HUDEP-2 (cell line): ENCODE data around the gene SIK3.

Experiments used
- DNase-seq, 76 experiments: peaks; one replicate each; lab custom pipeline; 2025; ENCODE audit not compliant: unreplicated experiment in 76 of 76; lab: John Stamatoyannopoulos, UW

The SIK3 gene

DNA sequence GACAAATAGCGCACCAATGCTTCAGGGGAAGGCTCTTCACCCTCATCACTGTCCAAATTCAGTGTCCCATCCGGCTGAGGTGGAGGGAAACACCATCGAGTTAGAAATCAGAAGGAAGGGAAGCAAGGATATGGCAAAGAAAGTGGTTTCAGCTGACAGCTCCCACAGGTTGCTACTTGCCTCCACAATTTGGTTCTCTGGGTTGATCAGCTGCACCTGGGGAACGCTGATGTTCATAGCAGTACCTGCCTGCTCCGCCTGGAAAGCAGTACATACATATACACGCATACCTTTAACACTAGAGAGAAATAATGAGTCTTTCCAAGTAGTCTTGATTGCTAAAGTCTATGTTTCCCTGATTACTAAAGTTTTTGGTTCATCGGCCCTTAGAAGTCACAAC, 223.0 kb downstream of the SIK3 start:
- DNase-seq: no peak

DNA sequence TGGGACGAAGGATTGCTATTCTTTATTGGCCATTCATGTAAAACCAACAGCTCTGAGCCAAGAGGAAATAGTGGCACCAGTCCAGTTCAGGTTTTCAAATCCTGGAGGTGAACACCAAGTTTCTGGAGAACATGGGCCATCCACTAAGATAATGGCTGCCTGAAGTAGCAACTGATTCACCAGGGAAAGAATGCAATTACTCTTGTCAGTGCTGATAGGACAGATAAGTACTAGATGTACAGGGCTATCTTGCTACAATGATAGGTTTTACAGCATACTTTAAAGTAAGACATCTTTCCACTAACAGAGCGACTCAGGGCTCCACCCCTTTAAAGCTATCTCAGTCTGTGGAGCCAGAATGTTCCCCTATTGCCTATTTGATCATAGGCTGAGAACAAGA, 224.0 kb downstream of the SIK3 start:
- peak in 7 of 76 experiments; percentile 2 to 36 (median 21) for DNase-seq

DNA sequence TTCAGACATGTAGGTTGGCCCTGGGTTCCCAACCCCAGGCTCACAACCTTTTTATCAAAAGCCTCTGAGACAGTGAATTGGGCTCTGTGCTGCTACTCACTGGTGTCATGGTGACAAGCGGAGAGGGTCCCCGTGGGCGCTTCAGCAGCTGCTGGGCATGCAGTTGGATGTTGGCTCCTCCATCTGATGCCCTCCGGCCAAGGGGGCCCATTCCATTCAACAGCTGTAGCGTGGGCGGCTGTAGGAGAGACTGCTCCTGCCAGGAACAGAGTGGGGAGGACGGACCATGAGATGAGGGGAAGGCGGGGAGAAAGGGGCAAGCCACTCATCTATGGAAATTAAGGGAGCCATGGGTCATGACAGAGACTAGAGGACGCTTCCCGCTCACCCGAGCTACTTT, 224.8 kb downstream of the SIK3 start:
- DNase-seq: no peak

DNA sequence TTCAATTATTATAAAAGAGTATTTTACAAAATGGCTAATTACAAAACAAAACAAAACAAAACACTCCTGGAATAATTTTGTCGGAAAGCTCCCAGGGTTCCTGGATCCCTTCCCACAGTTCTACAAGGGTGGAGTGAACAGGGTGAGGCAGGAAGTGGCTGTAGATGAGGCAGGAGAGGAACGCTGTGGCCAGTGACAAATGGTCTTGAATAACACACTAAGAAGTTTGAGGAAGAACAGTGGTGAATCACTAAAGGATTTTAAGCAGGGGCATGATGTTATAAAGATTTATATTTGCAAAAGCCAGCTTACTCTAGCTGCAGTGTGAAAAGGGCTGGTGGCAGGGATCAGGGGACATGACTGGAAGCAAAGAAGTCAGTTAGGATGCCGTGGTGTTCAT, 227.0 kb downstream of the SIK3 start:
- no peak for DNase-seq

DNA sequence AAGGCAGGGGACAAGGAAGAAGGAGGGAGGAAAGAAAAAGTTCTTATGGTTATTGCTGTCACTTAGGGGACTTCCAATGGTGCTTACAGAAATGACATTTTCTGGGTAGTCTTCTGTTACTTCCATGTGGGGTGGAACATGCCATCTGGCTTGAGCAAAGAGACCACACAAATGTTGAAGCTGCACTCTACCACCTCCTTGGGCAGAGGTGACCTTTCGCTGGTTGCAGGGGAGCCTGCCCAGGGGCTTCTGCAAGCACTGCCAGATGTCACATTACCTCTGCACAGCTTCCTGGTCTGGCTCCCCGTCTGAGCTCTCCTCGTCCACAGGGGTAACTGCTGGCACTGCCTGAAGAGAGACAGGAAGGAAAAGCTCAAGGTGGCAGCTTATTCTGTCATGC, 228.2 kb downstream of the SIK3 start:
- DNase-seq: no peak

DNA sequence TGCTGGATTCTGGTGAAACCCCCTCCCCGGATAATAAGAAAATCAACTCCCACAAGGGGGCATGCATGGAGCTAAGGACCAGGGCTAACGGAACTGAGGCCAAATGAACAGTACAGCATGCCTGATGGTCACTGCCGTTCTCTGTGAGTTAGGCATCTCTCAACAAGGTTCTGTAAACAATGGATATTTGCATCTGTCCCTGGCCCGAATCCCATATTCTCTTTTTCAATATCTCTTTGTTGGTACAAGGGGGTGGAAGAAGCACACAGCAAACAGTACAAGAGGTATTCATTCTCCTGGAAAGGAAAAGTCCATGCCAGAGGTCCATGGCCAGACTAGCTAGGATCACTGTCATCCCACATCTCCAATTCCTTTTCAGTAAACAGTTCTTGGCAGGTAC, 228.6 kb downstream of the SIK3 start:
- no peak for DNase-seq

DNA sequence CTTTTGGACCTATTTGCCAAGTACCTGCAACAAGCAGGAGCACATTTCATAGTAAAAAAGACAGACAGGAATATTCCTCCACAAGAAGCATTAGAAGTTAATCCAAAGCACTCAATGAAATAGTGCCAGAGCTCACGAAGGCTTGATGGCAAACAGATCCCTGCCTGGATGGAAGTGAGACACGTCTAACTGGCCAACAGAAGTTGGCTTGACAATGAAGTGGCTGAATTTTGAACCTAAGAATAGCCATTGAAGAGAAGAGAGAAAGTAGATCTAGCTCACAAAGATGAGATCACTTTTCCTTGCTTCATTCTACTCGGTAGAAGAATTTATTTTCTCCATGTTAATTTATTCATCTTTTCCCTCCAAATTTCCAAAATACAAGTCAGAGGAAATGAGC, 230.2 kb downstream of the SIK3 start:
- no peak for DNase-seq

DNA sequence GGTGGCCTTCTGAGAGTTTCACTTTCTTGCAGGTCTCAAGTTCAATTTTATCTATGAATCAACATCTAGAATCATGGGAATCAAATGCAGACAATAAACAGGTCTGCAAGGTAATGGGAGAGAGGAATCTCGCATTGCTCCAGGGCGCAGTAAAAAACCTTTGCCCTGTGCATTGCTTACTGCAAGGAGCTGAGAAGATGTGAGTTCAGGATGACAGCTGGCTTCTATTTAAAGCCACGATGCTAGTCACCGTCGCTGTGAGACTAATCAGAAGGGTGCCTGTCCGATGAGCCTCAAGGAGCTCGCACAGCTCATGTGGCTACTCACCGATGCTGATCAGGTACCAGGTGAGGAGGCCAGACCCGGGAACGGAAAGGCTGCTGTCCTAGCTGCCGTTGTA, 230.6 kb downstream of the SIK3 start:
- DNase-seq: no peak

DNA sequence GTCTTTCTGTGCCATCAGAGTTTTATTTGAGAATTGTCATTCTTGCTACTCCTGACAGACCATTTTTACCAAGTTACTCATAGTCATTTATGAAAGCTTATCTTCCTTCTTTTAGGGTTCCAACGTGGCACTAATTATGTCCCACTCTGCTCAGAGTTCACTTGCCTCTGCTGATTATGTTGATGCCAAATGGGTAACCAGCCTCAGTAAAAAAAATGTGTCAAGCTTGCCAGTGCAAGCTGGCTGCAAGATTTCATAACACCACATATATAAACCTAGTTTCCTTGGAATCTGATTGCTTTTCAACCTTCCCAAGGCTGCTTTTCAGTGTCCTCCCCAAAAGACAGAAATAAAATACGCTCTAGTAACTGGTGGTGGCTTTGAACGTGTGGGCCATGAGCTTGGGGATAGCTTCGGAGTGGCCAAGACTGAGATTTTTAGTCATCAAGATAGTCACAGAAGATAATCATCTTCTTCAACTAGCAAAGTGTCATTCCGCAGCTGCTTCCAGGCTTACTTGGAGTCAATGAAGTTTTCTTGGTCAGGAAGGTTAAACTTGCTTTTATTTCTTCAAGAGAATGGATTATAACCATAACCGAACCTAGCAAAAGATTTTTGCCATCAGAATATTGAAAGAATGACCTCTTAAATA, 231.3 kb downstream of the SIK3 start:
- no peak for DNase-seq

DNA sequence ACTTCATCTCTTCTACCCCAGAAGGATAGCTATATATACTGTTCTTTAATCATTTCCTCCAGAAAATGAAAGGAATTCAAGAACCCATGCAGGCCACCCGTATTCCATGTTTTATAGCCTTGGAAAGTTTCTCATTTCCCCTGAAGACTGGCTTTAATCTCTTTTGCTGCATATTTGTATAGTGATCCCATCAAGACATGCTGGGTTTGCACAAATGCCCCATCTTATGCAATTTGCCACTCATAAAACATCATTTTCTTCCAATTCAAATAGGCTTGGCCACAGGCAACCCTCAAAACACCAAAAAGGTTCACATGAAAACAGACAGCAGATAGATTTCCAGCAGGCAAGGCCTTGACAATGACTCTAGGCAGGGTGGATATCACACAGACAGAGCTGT, 232.5 kb downstream of the SIK3 start:
- no peak for DNase-seq

DNA sequence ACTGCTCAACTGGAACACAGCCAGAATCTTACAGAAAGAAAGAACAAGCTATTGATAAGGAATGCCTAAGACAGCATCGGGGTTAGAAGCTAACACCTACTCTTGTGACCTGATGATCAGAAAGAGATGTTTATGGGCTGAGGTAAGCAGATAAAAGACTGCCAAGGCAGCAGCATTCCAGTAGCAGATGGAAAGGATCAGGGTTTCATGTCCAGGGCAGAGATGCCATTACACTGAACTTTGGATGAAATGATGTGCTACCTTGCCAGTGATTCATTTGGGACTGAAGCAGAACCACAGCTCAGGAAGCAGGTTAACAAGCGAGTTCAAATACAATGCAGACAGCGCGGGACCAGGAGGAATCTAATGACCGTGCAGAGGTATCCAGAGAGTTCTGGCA, 233.7 kb downstream of the SIK3 start:
- no peak for DNase-seq

DNA sequence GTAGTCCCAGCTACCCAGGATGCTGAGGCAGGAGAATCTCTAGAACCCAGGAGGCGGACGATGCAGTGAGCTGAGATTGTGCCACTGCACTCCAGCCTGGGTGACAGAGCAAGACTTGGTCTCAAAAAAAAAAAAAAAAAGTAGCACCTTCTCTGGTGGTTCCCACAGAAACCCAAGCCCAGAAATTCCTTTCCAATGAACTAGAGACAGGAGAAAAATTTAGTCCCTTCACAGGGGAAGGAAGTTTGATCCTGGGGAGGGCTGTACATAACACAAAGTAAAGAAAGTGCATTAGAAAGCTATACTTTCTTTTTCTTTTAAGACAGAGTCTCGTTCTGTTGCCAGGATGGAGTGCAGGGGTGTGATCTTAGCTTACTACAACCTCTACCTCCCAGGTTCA, 235.3 kb downstream of the SIK3 start:
- no peak for DNase-seq

DNA sequence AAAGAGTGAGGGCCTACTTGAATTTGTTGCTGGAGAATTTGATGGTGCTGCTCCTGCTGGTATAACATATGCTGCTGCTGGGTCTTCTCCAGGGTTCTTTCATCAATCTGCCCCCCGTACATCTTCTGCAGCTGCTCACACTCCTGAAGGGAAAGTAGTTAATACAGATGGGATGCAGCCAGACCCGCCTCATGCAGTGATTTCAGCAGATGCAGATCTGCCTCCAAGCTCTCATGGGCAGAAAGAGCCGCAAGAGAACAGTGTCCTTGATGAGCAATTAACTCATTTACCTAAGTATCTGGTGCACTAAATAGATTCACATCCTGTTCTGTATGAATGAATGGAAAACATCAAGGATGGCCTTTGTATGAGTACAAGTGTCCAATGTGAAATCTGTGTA, 236.0 kb downstream of the SIK3 start:
- DNase-seq: no peak

DNA sequence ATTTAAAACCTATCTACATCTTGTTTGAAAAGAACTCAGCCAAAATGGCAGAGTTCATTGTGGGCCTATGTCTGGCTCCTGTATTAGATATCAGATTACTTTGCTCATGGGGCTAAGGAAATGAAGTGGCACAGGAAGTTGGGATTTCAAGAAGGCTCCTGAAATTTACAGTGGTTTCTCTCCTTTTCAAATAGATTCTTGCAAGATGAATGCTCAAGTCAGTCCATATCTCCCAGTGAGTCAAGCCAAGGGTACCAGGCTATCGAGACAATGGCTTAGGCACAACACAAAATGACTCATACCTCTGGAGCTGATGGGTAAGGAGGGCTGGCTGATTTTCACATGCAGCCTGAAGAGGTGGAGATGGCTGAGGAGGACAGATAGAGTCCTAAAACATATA, 236.7 kb downstream of the SIK3 start:
- peak in 10 of 76 experiments; percentile 5 to 38 (median 19) for DNase-seq

DNA sequence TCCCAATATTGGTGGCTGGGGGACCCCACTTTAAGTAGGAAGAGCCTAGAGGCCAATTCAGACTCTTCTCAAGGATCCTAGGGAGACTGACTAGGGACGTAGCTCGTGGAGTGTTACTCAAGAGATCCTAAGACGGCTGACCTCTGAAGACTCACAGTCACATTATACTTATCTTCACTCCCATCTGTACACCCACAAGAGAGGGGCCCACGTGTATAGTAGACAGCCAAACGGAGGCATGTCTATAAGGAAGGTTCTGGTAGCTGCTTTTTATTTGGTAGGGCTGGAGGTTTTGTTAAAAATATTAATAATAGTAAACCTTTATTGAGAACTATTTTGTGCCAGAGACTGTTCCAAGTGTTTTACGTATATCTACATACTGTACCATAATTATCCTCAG, 237.9 kb downstream of the SIK3 start:
- DNase-seq: peak in 13 of 76 experiments; percentile 4 to 66 (median 19)

DNA sequence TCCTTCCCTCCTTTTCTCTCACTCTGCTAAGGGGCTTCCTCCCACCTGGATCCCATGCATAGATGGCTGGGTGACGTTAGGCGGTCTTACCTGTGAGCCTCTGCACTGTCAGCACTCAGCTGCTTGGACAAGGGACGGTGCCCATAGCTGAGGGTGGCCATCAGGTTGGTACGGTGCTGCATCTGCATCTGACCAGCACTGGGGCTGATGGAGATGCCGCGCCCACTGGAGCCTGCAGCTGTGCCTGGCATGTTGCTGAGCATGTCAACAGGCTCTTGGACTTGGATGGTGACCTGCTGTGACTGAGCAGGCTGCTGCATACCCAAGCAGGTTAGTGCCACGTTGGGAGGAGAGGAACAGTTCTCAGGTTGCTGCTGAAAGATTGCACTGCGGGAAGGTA, 239.1 kb downstream of the SIK3 start:
- DNase-seq: no peak

DNA sequence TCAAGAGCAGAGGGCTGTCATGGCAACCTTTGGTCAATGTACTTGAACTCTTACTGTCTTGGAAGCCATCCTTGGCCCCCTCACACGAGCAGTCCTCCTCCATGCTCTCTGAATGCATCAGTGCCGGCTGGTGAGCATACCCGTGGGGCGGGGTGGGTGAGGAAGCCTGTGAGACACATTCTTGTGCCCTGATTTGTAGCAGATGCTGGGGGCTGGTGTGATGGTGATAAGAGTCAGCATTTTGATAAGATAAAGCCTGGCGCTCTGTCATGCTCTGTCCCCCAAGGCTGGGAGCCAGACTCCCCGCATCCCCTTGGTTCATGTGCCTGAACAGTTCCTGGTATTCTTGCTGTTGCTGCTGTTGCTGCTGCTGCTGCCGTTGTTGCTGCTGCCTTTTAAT, 240.3 kb downstream of the SIK3 start:
- DNase-seq: peak in 6 of 76 experiments; percentile 3 to 22 (median 8)

DNA sequence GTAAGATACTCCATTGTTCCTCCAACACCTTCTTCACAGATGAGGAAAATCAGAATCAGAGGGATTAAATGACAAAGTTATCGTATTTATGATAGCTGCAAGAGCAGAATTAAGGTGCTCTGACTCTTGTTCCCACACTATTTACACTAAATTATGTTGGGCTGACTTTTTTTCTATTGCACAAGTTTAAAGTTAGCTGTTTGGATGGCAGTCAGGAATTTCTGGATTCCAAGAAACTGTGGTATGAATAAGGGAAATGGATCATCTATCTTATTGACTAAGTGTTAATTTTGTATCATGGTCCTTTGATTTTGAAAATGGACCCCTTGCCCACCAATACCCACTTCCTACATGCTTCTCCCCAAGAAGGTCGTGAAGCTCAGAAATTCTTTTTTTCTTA, 240.9 kb downstream of the SIK3 start:
- DNase-seq: no peak

DNA sequence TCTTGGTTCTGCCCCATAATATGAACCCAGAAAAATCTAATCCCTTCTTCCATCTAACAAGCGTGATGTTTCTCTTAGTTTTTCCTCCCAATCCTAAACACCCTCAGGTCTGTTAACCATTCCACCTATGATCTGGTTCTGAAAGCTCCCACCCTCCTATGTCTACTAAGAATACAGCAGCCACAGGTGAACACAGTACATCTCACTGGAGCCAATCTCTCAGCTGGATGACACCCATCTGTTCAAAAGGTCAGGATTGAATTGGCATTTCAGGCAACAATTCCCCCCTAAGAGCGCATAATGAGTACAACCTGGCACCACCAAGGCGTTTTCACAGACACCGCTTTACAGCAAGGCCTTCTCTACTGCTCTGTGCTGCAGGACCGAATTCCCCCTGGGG, 241.8 kb downstream of the SIK3 start:
- DNase-seq: no peak

DNA sequence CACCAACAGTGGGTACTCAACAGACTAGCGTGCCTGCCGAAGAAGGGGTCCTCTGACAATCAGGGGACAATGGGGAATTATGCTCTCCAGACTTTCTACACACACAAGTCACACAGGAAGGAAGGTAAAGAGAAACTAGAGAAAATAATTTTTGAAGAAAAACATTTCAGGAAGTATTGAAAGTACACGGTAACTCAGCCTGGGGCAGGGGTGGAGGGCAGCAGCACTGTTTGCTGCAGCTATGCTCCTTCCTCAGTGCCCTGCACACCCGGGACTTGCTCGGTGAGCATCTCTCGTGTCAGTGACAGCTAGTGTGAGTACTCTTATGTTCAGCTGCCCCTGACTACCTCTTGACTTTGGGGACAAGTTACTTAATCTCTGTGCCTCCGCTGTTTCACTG, 242.8 kb downstream of the SIK3 start:
- no peak for DNase-seq

DNA sequence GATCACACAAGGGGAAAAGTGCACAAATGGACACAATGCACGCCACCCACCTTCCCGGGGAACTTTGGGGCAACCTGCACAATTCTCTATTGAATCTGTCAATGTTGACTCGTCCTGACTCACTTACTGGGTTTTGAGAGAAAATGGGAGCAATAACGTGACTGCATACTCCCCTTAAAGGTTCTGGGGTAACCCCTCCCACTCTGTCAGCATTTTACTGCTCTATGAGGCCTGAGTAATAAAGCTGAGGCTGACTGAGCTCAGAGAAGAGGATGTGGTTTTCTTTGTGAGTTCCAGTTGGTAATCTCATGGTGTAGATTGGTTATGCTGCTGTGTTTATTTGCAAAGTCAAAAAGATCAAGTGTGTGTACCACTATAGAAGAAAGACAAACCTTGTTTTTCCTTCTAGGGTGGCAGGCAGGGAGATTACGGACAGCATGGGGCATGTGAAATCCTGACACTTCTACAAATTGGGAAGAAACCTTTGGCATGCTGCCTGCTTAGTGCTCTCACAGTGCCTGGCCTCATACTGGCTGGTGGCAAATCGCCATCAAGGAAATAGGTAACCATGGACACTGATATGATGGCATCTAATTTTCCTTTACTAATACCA, 244.7 kb downstream of the SIK3 start:
- peak in 1 of 76 experiments; percentile 5 for DNase-seq

DNA sequence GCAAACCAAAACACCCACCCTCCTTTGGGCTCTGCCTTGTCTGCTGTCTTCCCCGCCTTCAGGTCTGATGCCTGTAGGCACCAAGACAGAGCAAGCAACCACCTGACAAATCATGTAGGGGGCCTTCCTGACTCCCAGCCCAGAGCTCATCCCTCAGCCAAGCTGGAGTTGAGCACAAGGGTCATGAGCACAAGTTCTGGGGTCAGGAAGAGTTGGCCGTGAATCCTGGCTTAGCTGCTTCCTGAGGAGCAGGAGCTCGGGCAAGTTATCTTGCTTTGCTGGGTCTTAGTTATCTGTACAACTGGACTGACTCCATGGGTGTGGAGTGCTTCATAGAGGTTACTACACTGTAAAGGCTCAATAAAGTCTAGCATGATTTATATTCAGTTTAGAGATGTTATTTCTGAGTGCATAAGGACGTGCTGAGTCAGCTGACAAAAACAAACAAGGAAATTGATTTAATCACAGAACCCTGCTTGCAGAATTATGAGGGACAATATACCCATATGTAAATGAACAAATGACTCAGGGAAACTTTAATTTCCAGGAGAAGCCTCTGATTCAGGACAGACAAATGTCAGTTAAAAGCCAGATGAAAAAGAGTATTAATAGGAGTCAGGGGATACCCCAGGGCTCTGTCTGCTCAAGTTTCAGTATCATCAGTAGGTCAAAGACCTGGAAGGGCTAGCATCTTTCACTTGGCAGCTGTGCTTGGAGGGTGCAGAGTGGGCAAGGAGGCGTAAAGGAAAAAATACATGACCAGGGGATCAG, 245.8 kb downstream of the SIK3 start:
- peak in 6 of 76 experiments; percentile 3 to 36 (median 11) for DNase-seq
